Activated T-helper 2 cell treated with anti-CD3 and anti-CD28 coated beads, Interferon-gamma antibody, Interleukin-2, Interleukin-4, amounts not matched to agents 10 μg/mL and 5 μg/mL and 100 μg/mL, durations not matched to agents 14 hours and 24 hours and 36 hours (primary cell): ENCODE results near the gene ARPC5. TPM values are rescaled to one million over a fixed set of nuclear protein-coding genes. Genes with fewer than 3 reads are reported as not detected.
A peak's percentile ranks its signal among the peaks of the same experiment; 100 is the strongest.
"Not testable (repeated sequence)": the region's sequence is repeated elsewhere in the genome, so short reads cannot be mapped to it uniquely, and the experiment has no call there.

Experiments
- DNase-seq: peaks from one replicate; pipeline ENCODE4 v3.0.0; 2021; ENCODE audit warnings: low spot score
- H3K27ac Mint-ChIP-seq: one replicate; pipeline ENCODE4 v1.8.0; 2021; ENCODE audit warnings: mixed read lengths
- H3K27me3 Mint-ChIP-seq: one replicate; pipeline ENCODE4 v1.8.0; 2021; ENCODE audit warnings: low read depth, mixed read lengths
- H3K36me3 Mint-ChIP-seq: one replicate; pipeline ENCODE4 v1.8.0; 2021; ENCODE audit warnings: low read depth, mixed read lengths
- H3K4me1 Mint-ChIP-seq: one replicate; pipeline ENCODE4 v1.8.0; 2021; ENCODE audit warnings: low read depth, mixed read lengths
- H3K4me3 Mint-ChIP-seq: one replicate; pipeline ENCODE4 v1.8.0; 2021; ENCODE audit warnings: low read depth, mild to moderate bottlenecking, moderate library complexity, mixed read lengths
- H3K9me3 Mint-ChIP-seq: one replicate; pipeline ENCODE4 v1.8.0; 2021; ENCODE audit warnings: mixed read lengths
- intact Hi-C: fragments of 100-400 bp; cut with micrococcal nuclease; formaldehyde crosslinking; loops from one replicate; pipeline ENCODE4 v1.15.1; 2023
- total RNA-seq: library from RNA; stranded (reverse); gene quantifications from 2 replicates; pipeline ENCODE4 v1.2.3, GENCODE V29; 2022

Gene ARPC5
- total RNA-seq, result 160 and 169 TPM in 2 replicates

- peak; percentile 96 for DNase-seq
- peak within 1 kb of the TSS; percentile 100 for H3K4me3 Mint-ChIP-seq
- peaks cover 11% of the 10 kb centered on the region for H3K27me3 Mint-ChIP-seq
- peaks cover 27% of the 10 kb centered on the region for H3K36me3 Mint-ChIP-seq
- H3K27ac Mint-ChIP-seq, result peak within 1 kb of the TSS; percentile 100
- intact Hi-C loops, result loop anchor here (1.0 to 10.0 kb wide), 10 partner anchors 164 to 1119 kb away; partner anchors contain the start of genes C1orf21, COLGALT2, EDEM3 and TSEN15
- no peaks in the 10 kb centered on the region for H3K9me3 Mint-ChIP-seq
- H3K4me1 Mint-ChIP-seq, result peaks cover 34% of the 10 kb centered on the region
Measured at GRCh38 chr1:183635606-183636333, at the start of gene ARPC5. Gene ARPC5 (minus strand): TSS chr1:183635783. CDS start chr1:183635659, 124 bp downstream.

- peaks cover 1% of the 10 kb centered on the region for H3K4me1 Mint-ChIP-seq
- no peak for DNase-seq
- H3K36me3 Mint-ChIP-seq, result no peaks in the 10 kb centered on the region
- no peak overlapping the region for H3K27ac Mint-ChIP-seq
- H3K4me3 Mint-ChIP-seq, result no peak overlapping the region
- peaks cover 34% of the 10 kb centered on the region for H3K27me3 Mint-ChIP-seq
- no peaks in the 10 kb centered on the region for H3K9me3 Mint-ChIP-seq
- intact Hi-C loops, result loop anchor here (1.0 to 2.0 kb wide), 2 partner anchors 30 to 231 kb away; no protein-coding TSS in a partner anchor
Measured at GRCh38 chr1:183685112-183685713, 49.6 kb upstream of the ARPC5 start.

GRCh38 chr1:183679363-183679762 lies 43.8 kb upstream of the ARPC5 start:
- H3K4me3 Mint-ChIP-seq, H3K27ac Mint-ChIP-seq, DNase-seq, H3K36me3 Mint-ChIP-seq, H3K4me1 Mint-ChIP-seq, H3K9me3 Mint-ChIP-seq, intact Hi-C loops: not testable (repeated sequence)
- H3K27me3 Mint-ChIP-seq, result peaks cover 32% of the 10 kb centered on the region

GRCh38 chr1:183678819-183679218 lies 43.2 kb upstream of the ARPC5 start:
- intact Hi-C loops, result no loop called here
- Mint-ChIP-seq H3K27me3 (peaks cover 31% of the 10 kb centered on the region), H3K4me3 (no peak overlapping the region), H3K4me1 (peaks cover 1% of the 10 kb centered on the region), H3K9me3 (no peaks in the 10 kb centered on the region), H3K27ac (no peak overlapping the region), H3K36me3 (no peaks in the 10 kb centered on the region)
- DNase-seq, result no peak

- H3K4me3 Mint-ChIP-seq, result no peak overlapping the region
- H3K27me3 Mint-ChIP-seq, result peaks cover 17% of the 10 kb centered on the region
- no peaks in the 10 kb centered on the region for H3K4me1 Mint-ChIP-seq
- H3K27ac Mint-ChIP-seq, result no peak overlapping the region
- intact Hi-C loops, result no loop called here
- no peak for DNase-seq
- no peaks in the 10 kb centered on the region for H3K36me3 Mint-ChIP-seq
- H3K9me3 Mint-ChIP-seq, result no peaks in the 10 kb centered on the region
Measured at GRCh38 chr1:183676586-183677189, 41.1 kb upstream of the ARPC5 start.

GRCh38 chr1:183675883-183676585 lies 40.5 kb upstream of the ARPC5 start:
- no peak overlapping the region for H3K27ac Mint-ChIP-seq
- peaks cover 11% of the 10 kb centered on the region for H3K27me3 Mint-ChIP-seq
- no peaks in the 10 kb centered on the region for H3K4me1 Mint-ChIP-seq

GRCh38 chr1:183675381-183675780 lies 39.8 kb upstream of the ARPC5 start:
- intact Hi-C loops, result no loop called here
- H3K4me1 Mint-ChIP-seq, result no peaks in the 10 kb centered on the region
- no peaks in the 10 kb centered on the region for H3K36me3 Mint-ChIP-seq

More at GRCh38 chr1:183675883-183676585, 40.5 kb upstream of the ARPC5 start:
- no peaks in the 10 kb centered on the region for H3K9me3 Mint-ChIP-seq
- no peaks in the 10 kb centered on the region for H3K36me3 Mint-ChIP-seq
- no peak for DNase-seq
- no peak overlapping the region for H3K4me3 Mint-ChIP-seq
- intact Hi-C loops, result no loop called here

GRCh38 chr1:183674886-183675285 lies 39.3 kb upstream of the ARPC5 start:
- DNase-seq, result no peak
- no peaks in the 10 kb centered on the region for H3K36me3 Mint-ChIP-seq
- H3K4me3 Mint-ChIP-seq, result no peak overlapping the region
- intact Hi-C loops, result no loop called here
- H3K9me3 Mint-ChIP-seq, result no peaks in the 10 kb centered on the region
- H3K4me1 Mint-ChIP-seq, result no peaks in the 10 kb centered on the region
- H3K27me3 Mint-ChIP-seq, result peaks cover 8% of the 10 kb centered on the region
- no peak overlapping the region for H3K27ac Mint-ChIP-seq

More at GRCh38 chr1:183675381-183675780, 39.8 kb upstream of the ARPC5 start:
- Mint-ChIP-seq H3K4me3 (no peak overlapping the region), H3K27ac (no peak overlapping the region), H3K9me3 (no peaks in the 10 kb centered on the region), H3K27me3 (peaks cover 8% of the 10 kb centered on the region)
- DNase-seq, result no peak

GRCh38 chr1:183674339-183674738 lies 38.8 kb upstream of the ARPC5 start:
- Mint-ChIP-seq H3K4me3 (no peak overlapping the region), H3K36me3 (no peaks in the 10 kb centered on the region), H3K9me3 (no peaks in the 10 kb centered on the region), H3K4me1 (no peaks in the 10 kb centered on the region), H3K27ac (no peak overlapping the region), H3K27me3 (peaks cover 8% of the 10 kb centered on the region)
- DNase-seq, result no peak
- intact Hi-C loops, result no loop called here

GRCh38 chr1:183673605-183674323 lies 38.2 kb upstream of the ARPC5 start:
- no peaks in the 10 kb centered on the region for H3K9me3 Mint-ChIP-seq
- H3K4me1 Mint-ChIP-seq, result no peaks in the 10 kb centered on the region
- no peak for DNase-seq
- no peaks in the 10 kb centered on the region for H3K36me3 Mint-ChIP-seq
- intact Hi-C loops, result no loop called here
- H3K27me3 Mint-ChIP-seq, result peaks cover 8% of the 10 kb centered on the region
- H3K27ac Mint-ChIP-seq, result no peak overlapping the region
- no peak overlapping the region for H3K4me3 Mint-ChIP-seq

- Mint-ChIP-seq H3K4me1 (no peaks in the 10 kb centered on the region), H3K27ac (no peak overlapping the region), H3K4me3 (no peak overlapping the region), H3K27me3 (peaks cover 6% of the 10 kb centered on the region), H3K9me3 (no peaks in the 10 kb centered on the region), H3K36me3 (no peaks in the 10 kb centered on the region)
- intact Hi-C loops, result no loop called here
- DNase-seq, result no peak
Measured at GRCh38 chr1:183670169-183670568, 34.6 kb upstream of the ARPC5 start.

- Mint-ChIP-seq H3K36me3 (no peaks in the 10 kb centered on the region), H3K27ac (no peak overlapping the region), H3K4me3 (no peak overlapping the region), H3K4me1 (peaks cover 34% of the 10 kb centered on the region), H3K27me3 (no peaks in the 10 kb centered on the region), H3K9me3 (no peaks in the 10 kb centered on the region)
- no peak for DNase-seq
- intact Hi-C loops, result no loop called here
Measured at GRCh38 chr1:183656355-183656754, 20.8 kb upstream of the ARPC5 start.
